T-cell (primary cell): ENCODE measurements around the gene C9orf72. TPM values are rescaled to one million over a fixed set of nuclear protein-coding genes. Genes with fewer than 3 reads are reported as not detected.

Experiments
- ATAC-seq, 4 experiments: fragments of 200-7000 bp in 3 of 4; fragments of 150-1000 bp in 1 of 4; cut with Tn5 transposase; replicated peaks in 1 of 4; 1 replicate in 3 of 4; 2 replicates in 1 of 4; pipeline ENCODE4 v1.10.0; 2021; ENCODE audit warnings: moderate library complexity in 3 of 4, mild to moderate bottlenecking in 2 of 4, moderate number of reproducible peaks in 1 of 4
- CTCF ChIA-PET, 2 donors: fragments of 300-600 bp; sonication (Branson Sonifier 250); formaldehyde crosslinking; loops; one replicate each; lab custom pipeline; 2022; ENCODE audit warnings: antibody characterized with exemption in 2 of 2; lab: Charles Lee
- POLR2A ChIA-PET, 2 donors: fragments of 300-600 bp; sonication (Branson Sonifier 250); formaldehyde crosslinking; loops; one replicate each; lab custom pipeline; 2022; ENCODE audit warnings: antibody characterized with exemption in 2 of 2; lab: Charles Lee
- DNase-seq, 35 experiments: peaks; one replicate each; pipeline versions ENCODE4 v3.0.0 to v3.0.0-alpha.2; 2013 to 2023
- H3K27ac ChIP-seq: one replicate; pipeline ENCODE4 v1.5.1; 2013; ENCODE audit warnings: low read length
- H3K27me3 ChIP-seq, 2 experiments: replicated peaks in 1 of 2; 1 replicate in 1 of 2; 2 replicates in 1 of 2; pipeline versions ENCODE4 v1.6.1 to v1.7.0; 2013; ENCODE audit warnings: low read length in 1 of 2, mixed read lengths in 1 of 2; ENCODE audit not compliant: control insufficient read depth in 2 of 2, insufficient read depth in 2 of 2; ENCODE audit errors: extremely low read depth in 1 of 2
- H3K36me3 ChIP-seq, 2 donors: 1 replicate in 1 of 2; 2 replicates in 1 of 2; pipeline versions ENCODE4 v1.6.1 to v1.7.0; 2013; ENCODE audit warnings: low read length in 1 of 2; ENCODE audit not compliant: control insufficient read depth in 2 of 2, insufficient read depth in 1 of 2; ENCODE audit errors: extremely low read depth in 1 of 2
- H3K4me1 ChIP-seq, 2 experiments: 1 replicate in 1 of 2; 2 replicates in 1 of 2; pipeline versions ENCODE4 v1.6.1 to v1.7.0; 2013; ENCODE audit warnings: low read length in 2 of 2, mixed read lengths in 1 of 2; ENCODE audit not compliant: insufficient read depth in 2 of 2, control insufficient read depth in 1 of 2; ENCODE audit errors: extremely low read depth in 1 of 2
- H3K4me3 ChIP-seq, 2 donors: 1 replicate in 1 of 2; 2 replicates in 1 of 2; pipeline versions ENCODE4 v1.5.1 to v1.7.0; 2013; ENCODE audit warnings: mild to moderate bottlenecking in 2 of 2, low read length in 1 of 2, moderate library complexity in 1 of 2; ENCODE audit not compliant: control insufficient read depth in 1 of 2; ENCODE audit errors: extremely low read depth in 1 of 2
- H3K9me3 ChIP-seq: 2 replicates; pipeline ENCODE4 v1.7.0; 2013
- H3K27ac Mint-ChIP-seq, 2 donors: one replicate each; pipeline ENCODE4 v1.8.0; 2020 to 2021; ENCODE audit warnings: mild to moderate bottlenecking in 2 of 2, mixed read lengths in 2 of 2
- H3K27me3 Mint-ChIP-seq, 2 donors: one replicate each; pipeline ENCODE4 v1.8.0; 2021 to 2022; ENCODE audit warnings: mixed read lengths in 2 of 2
- H3K36me3 Mint-ChIP-seq: one replicate; pipeline ENCODE4 v1.8.0; 2021; ENCODE audit warnings: mixed read lengths
- H3K4me1 Mint-ChIP-seq, 3 donors: one replicate each; pipeline ENCODE4 v1.8.0; 2020 to 2022; ENCODE audit warnings: mixed read lengths in 3 of 3, mild to moderate bottlenecking in 1 of 3
- H3K4me3 Mint-ChIP-seq, 3 donors: one replicate each; pipeline ENCODE4 v1.8.0; 2020 to 2022; ENCODE audit warnings: mild to moderate bottlenecking in 3 of 3, mixed read lengths in 3 of 3, moderate library complexity in 3 of 3
- H3K9me3 Mint-ChIP-seq, 3 donors: one replicate each; pipeline ENCODE4 v1.8.0; 2020 to 2022; ENCODE audit warnings: mixed read lengths in 3 of 3
- WGBS: methylation state at CpG from one replicate; pipeline ENCODE4 v1.1.5; 2013; ENCODE audit warnings: missing lambda C conversion rate; ENCODE audit not compliant: insufficient coverage; 5-methylcytosine and 5-hydroxymethylcytosine counted together
- total RNA-seq, 35 experiments: library from RNA in 6 of 35; stranded (reverse) in 6 of 35; fragments of 120-200 nt in 1 of 35; gene quantifications; one replicate each; pipeline versions ENCODE4 v1.2.1 to v1.2.4 and lab custom pipeline; 2013 to 2026

C9orf72 gene
- total RNA-seq, 5 donors from 2014 or later (not counting 1 experiment from before 2014, with no cell fraction given) = 17.8 to 29.3 (median 20.6) TPM

GRCh38 chr9:27529316-27530278, 43.7 kb downstream of the C9orf72 start, which contains the start of gene MOB3B:
MOB3B (minus strand) TSS chr9:27529814; CDS start chr9:27455550, 74,264 bp downstream.
- ATAC-seq (peak; percentile 84 to 92 (median 88)), DNase-seq (peak; percentile 39 to 80 (median 64))
- Mint-ChIP-seq H3K4me3 (peak within 1 kb of the TSS; percentile 88 to 89 (median 89)), H3K4me1 (peaks cover 0 to 12% (median 9%) of the 10 kb centered on the region in 3 donors), H3K27me3 (peaks cover 0 to 3% of the 10 kb centered on the region in 2 donors), H3K27ac (no peak within 1 kb of the TSS), H3K9me3 (no peaks in the 10 kb centered on the region), H3K36me3 (no peaks in the 10 kb centered on the region)
- CTCF ChIA-PET = interaction anchor here (0.6 to 2.6 kb wide), 11 partner anchors 9 to 202 kb away, joined by 3 to 33 read pairs (median 4); no protein-coding TSS in a partner anchor
- H3K4me3 ChIP-seq = peak within 1 kb of the TSS; percentile 58 to 81
- H3K4me1 ChIP-seq = peaks cover 4 to 18% of the 10 kb centered on the region in 2 experiments
- no peak within 1 kb of the TSS for H3K27ac ChIP-seq
- POLR2A ChIA-PET = no interaction called here
- H3K36me3 ChIP-seq = no peaks in the 10 kb centered on the region
- 2% methylated on average over 73 of the region's 74 CpGs for WGBS
- H3K9me3 ChIP-seq = no peaks in the 10 kb centered on the region
- H3K27me3 ChIP-seq = peaks cover 0 to 17% of the 10 kb centered on the region in 2 experiments

GRCh38 chr9:27528886-27529315, 44.4 kb downstream of the C9orf72 start:
- H3K4me3 ChIP-seq = peak overlapping the region; percentile 58 to 81
- H3K4me1 Mint-ChIP-seq = peaks cover 0 to 12% (median 8%) of the 10 kb centered on the region in 3 donors
- peaks cover 0 to 3% of the 10 kb centered on the region in 2 donors for H3K27me3 Mint-ChIP-seq
- 0% methylated on average over 25 of the region's 25 CpGs for WGBS
- DNase-seq (peak in 27 of 35 experiments; percentile 3 to 55 (median 11)), ATAC-seq (peak; percentile 29 to 52 (median 48))
- H3K27ac ChIP-seq = no peak overlapping the region
- CTCF ChIA-PET = interaction anchor here (0.6 to 2.6 kb wide), 7 partner anchors 16 to 197 kb away, joined by 3 to 33 read pairs (median 4); no protein-coding TSS in a partner anchor
- H3K36me3 Mint-ChIP-seq = no peaks in the 10 kb centered on the region
- H3K4me3 Mint-ChIP-seq = peak overlapping the region; percentile 88 to 89 (median 89)
- no peak overlapping the region for H3K27ac Mint-ChIP-seq
- no peaks in the 10 kb centered on the region for H3K36me3 ChIP-seq
- H3K27me3 ChIP-seq = peaks cover 0 to 17% of the 10 kb centered on the region in 2 experiments
- H3K4me1 ChIP-seq = peaks cover 4 to 18% of the 10 kb centered on the region in 2 experiments
- POLR2A ChIA-PET = no interaction called here
- no peaks in the 10 kb centered on the region for H3K9me3 ChIP-seq
- no peaks in the 10 kb centered on the region for H3K9me3 Mint-ChIP-seq

- ATAC-seq = peak; percentile 34 to 69 (median 64)
- DNase-seq = peak; percentile 4 to 60 (median 31)
- Mint-ChIP-seq H3K27ac (no peak overlapping the region), H3K36me3 (no peaks in the 10 kb centered on the region), H3K4me3 (peak overlapping the region; percentile 88 to 89 (median 89)), H3K4me1 (peaks cover 0 to 12% (median 8%) of the 10 kb centered on the region in 3 donors), H3K9me3 (no peaks in the 10 kb centered on the region), H3K27me3 (peaks cover 0 to 3% of the 10 kb centered on the region in 2 donors)
- no peaks in the 10 kb centered on the region for H3K9me3 ChIP-seq
- H3K27me3 ChIP-seq = peaks cover 0 to 17% of the 10 kb centered on the region in 2 experiments
- 4% methylated on average over 34 of the region's 44 CpGs for WGBS
- ChIA-PET CTCF (interaction anchor here (0.6 to 1.5 kb wide), 3 partner anchors 16 to 195 kb away, joined by 3 to 4 read pairs (median 3); no protein-coding TSS in a partner anchor), POLR2A (no interaction called here)
- no peak overlapping the region for H3K27ac ChIP-seq
- no peaks in the 10 kb centered on the region for H3K36me3 ChIP-seq
- H3K4me1 ChIP-seq = peaks cover 4 to 18% of the 10 kb centered on the region in 2 experiments
- H3K4me3 ChIP-seq = peak overlapping the region; percentile 58 to 81
Measured at GRCh38 chr9:27528076-27528885, 45.0 kb downstream of the C9orf72 start.

- Histone ChIP-seq H3K27me3 (peaks cover 0 to 17% of the 10 kb centered on the region in 2 experiments), H3K27ac (no peak overlapping the region), H3K4me1 (peaks cover 4 to 18% of the 10 kb centered on the region in 2 experiments), H3K4me3 (peak overlapping the region in 1 of 2 donors; percentile 81), H3K36me3 (no peaks in the 10 kb centered on the region), H3K9me3 (no peaks in the 10 kb centered on the region)
- WGBS = 70% methylated on average over 7 of the region's 8 CpGs
- Mint-ChIP-seq H3K4me3 (peak overlapping the region; percentile 88 to 89 (median 89)), H3K4me1 (peaks cover 0 to 12% (median 8%) of the 10 kb centered on the region in 3 donors), H3K9me3 (no peaks in the 10 kb centered on the region), H3K27me3 (peaks cover 0 to 3% of the 10 kb centered on the region in 2 donors), H3K36me3 (no peaks in the 10 kb centered on the region), H3K27ac (no peak overlapping the region)
- ChIA-PET CTCF (interaction anchor here (1.5 kb wide), 2 partner anchors 17 to 195 kb away, joined by 3 to 4 read pairs; no protein-coding TSS in a partner anchor), POLR2A (no interaction called here)
- ATAC-seq = no peak
- peak in 1 of 35 experiments; percentile 1 for DNase-seq
Measured at GRCh38 chr9:27527702-27528075, 45.6 kb downstream of the C9orf72 start.

GRCh38 chr9:27524236-27524635, 49.0 kb downstream of the C9orf72 start, which contains the start of gene IFNK:
IFNK (plus strand) TSS chr9:27524290; CDS start chr9:27524337, 47 bp downstream.
- ChIA-PET POLR2A (no interaction called here), CTCF (interaction anchor here (0.6 to 3.5 kb wide), 2 partner anchors 35 to 191 kb away, joined by 3 to 12 read pairs; no protein-coding TSS in a partner anchor)
- Histone ChIP-seq H3K36me3 (no peaks in the 10 kb centered on the region), H3K27me3 (peaks cover 0 to 17% of the 10 kb centered on the region in 2 experiments), H3K9me3 (no peaks in the 10 kb centered on the region), H3K27ac (no peak within 1 kb of the TSS), H3K4me3 (no peak within 1 kb of the TSS), H3K4me1 (peaks cover 4 to 16% of the 10 kb centered on the region in 2 experiments)
- H3K27ac Mint-ChIP-seq = no peak within 1 kb of the TSS
- no peak for ATAC-seq
- WGBS = 83% methylated on average over 1 of the region's 2 CpGs
- no peak within 1 kb of the TSS for H3K4me3 Mint-ChIP-seq
- peaks cover 0 to 3% of the 10 kb centered on the region in 2 donors for H3K27me3 Mint-ChIP-seq
- H3K4me1 Mint-ChIP-seq = peaks cover 0 to 8% (median 5%) of the 10 kb centered on the region in 3 donors
- no peaks in the 10 kb centered on the region for H3K9me3 Mint-ChIP-seq
- no peak for DNase-seq
- peaks cover 3% of the 10 kb centered on the region for H3K36me3 Mint-ChIP-seq
